Peyer's patch (tissue), 4 donors: ENCODE measurements around the gene CARMIL1. TPM values are rescaled to one million over a fixed set of nuclear protein-coding genes. Genes with fewer than 3 reads are reported as not detected.

Experiments used
- DNase-seq, 3 donors: peaks; one replicate each; pipeline ENCODE4 v3.0.0-alpha.2; 2017 to 2019
- H3K27ac ChIP-seq, 4 donors: fragments of 200-600 bp; sonication (generic); one replicate each; pipeline ENCODE4 v1.5.1; 2016 to 2019
- H3K27me3 ChIP-seq, 2 donors: fragments of 200-600 bp; sonication (generic); one replicate each; pipeline ENCODE4 v1.5.1; 2019
- H3K36me3 ChIP-seq, 3 donors: fragments of 200-600 bp; sonication (generic); one replicate each; pipeline ENCODE4 v1.5.1; 2016 to 2019
- H3K4me1 ChIP-seq, 4 donors: fragments of 200-600 bp; sonication (generic); one replicate each; pipeline ENCODE4 v1.5.1; 2016 to 2019
- H3K4me3 ChIP-seq, 4 donors: fragments of 200-600 bp; sonication (generic); 1 replicate in 3 of 4; 2 replicates in 1 of 4; pipeline ENCODE4 v1.5.1; 2016 to 2019; ENCODE audit warnings: mild to moderate bottlenecking in 1 of 4
- H3K9me3 ChIP-seq, 4 donors: fragments of 200-600 bp; sonication (generic); one replicate each; pipeline ENCODE4 v1.5.1; 2016 to 2019; ENCODE audit warnings: mild to moderate bottlenecking in 1 of 4
- CTCF ChIP-seq, 6 experiments: fragments of 450-650 bp in 4 of 6; fragments of 200-600 bp in 2 of 6; sonication (generic) in 1 of 6; IDR thresholded peaks; one replicate each; pipeline ENCODE4 v1.5.1; 2017 to 2019; ENCODE audit warnings: antibody characterized with exemption in 6 of 6, mild to moderate bottlenecking in 3 of 6, moderate library complexity in 1 of 6
- POLR2A ChIP-seq, 2 donors: fragments of 450-650 bp; IDR thresholded peaks; one replicate each; pipeline ENCODE4 v1.5.1; 2017; ENCODE audit warnings: antibody characterized with exemption in 2 of 2, mild to moderate bottlenecking in 2 of 2, moderate library complexity in 2 of 2
- total RNA-seq, 4 donors: library from RNA; depleted of rRNA; stranded (reverse); fragments of >200 nt; gene quantifications; one replicate each; pipeline ENCODE4 v1.1.0, GENCODE V29; 2016

CARMIL1 gene
- total RNA-seq, 4 donors from 2014 or later, result 75.1 to 107 (median 85.7) TPM

GRCh38 chr6:25453288-25453687 lies 174.1 kb downstream of the CARMIL1 start:
- H3K27me3 ChIP-seq, result no peaks in the 10 kb centered on the region
- no peaks in the 10 kb centered on the region for H3K9me3 ChIP-seq
- no peaks in the 10 kb centered on the region for H3K36me3 ChIP-seq
- DNase-seq, result no peak
- no peaks in the 10 kb centered on the region for H3K4me1 ChIP-seq
- H3K27ac ChIP-seq, result no peak overlapping the region
- H3K4me3 ChIP-seq, result no peak overlapping the region
- TF ChIP-seq CTCF (IDR thresholded peaks at IDR 0.05) (no peak), POLR2A (IDR thresholded peaks at IDR 0.05) (no peak)

- H3K36me3 ChIP-seq, result no peaks in the 10 kb centered on the region
- TF ChIP-seq CTCF (IDR thresholded peaks at IDR 0.05) (no peak), POLR2A (IDR thresholded peaks at IDR 0.05) (no peak)
- no peak overlapping the region for H3K27ac ChIP-seq
- no peak for DNase-seq
- H3K4me3 ChIP-seq, result no peak overlapping the region
- no peaks in the 10 kb centered on the region for H3K27me3 ChIP-seq
- H3K9me3 ChIP-seq, result no peaks in the 10 kb centered on the region
- H3K4me1 ChIP-seq, result no peaks in the 10 kb centered on the region
Measured at GRCh38 chr6:25454136-25454535, 175.0 kb downstream of the CARMIL1 start.

- Histone ChIP-seq H3K4me1 (no peaks in the 10 kb centered on the region), H3K27ac (no peak overlapping the region), H3K27me3 (no peaks in the 10 kb centered on the region), H3K36me3 (no peaks in the 10 kb centered on the region), H3K9me3 (no peaks in the 10 kb centered on the region), H3K4me3 (no peak overlapping the region)
- no peak for TF ChIP-seq POLR2A (IDR thresholded peaks at IDR 0.05)
- DNase-seq, result no peak
Measured at GRCh38 chr6:25456249-25457040, 177.3 kb downstream of the CARMIL1 start.

GRCh38 chr6:25457516-25457915 lies 178.3 kb downstream of the CARMIL1 start:
- H3K27ac ChIP-seq, result no peak overlapping the region
- no peaks in the 10 kb centered on the region for H3K36me3 ChIP-seq
- no peaks in the 10 kb centered on the region for H3K4me1 ChIP-seq
- no peak for TF ChIP-seq POLR2A (IDR thresholded peaks at IDR 0.05)
- TF ChIP-seq CTCF (IDR thresholded peaks at IDR 0.05), result no peak
- H3K4me3 ChIP-seq, result no peak overlapping the region
- no peaks in the 10 kb centered on the region for H3K27me3 ChIP-seq
- no peak for DNase-seq
- H3K9me3 ChIP-seq, result no peaks in the 10 kb centered on the region

GRCh38 chr6:25458485-25458884 lies 179.3 kb downstream of the CARMIL1 start:
- no peak overlapping the region for H3K4me3 ChIP-seq
- no peak for TF ChIP-seq POLR2A (IDR thresholded peaks at IDR 0.05)
- TF ChIP-seq CTCF (IDR thresholded peaks at IDR 0.05), result no peak
- no peaks in the 10 kb centered on the region for H3K36me3 ChIP-seq
- no peaks in the 10 kb centered on the region for H3K9me3 ChIP-seq
- H3K27me3 ChIP-seq, result no peaks in the 10 kb centered on the region
- no peak overlapping the region for H3K27ac ChIP-seq
- no peak for DNase-seq
- no peaks in the 10 kb centered on the region for H3K4me1 ChIP-seq

GRCh38 chr6:25462235-25462897 lies 183.2 kb downstream of the CARMIL1 start:
- Histone ChIP-seq H3K9me3 (no peaks in the 10 kb centered on the region), H3K36me3 (no peaks in the 10 kb centered on the region), H3K4me1 (no peaks in the 10 kb centered on the region), H3K27ac (no peak overlapping the region), H3K27me3 (no peaks in the 10 kb centered on the region), H3K4me3 (no peak overlapping the region)
- TF ChIP-seq POLR2A (IDR thresholded peaks at IDR 0.05), result no peak
- no peak for TF ChIP-seq CTCF (IDR thresholded peaks at IDR 0.05)
- DNase-seq, result no peak
